Fibroblast of the aortic adventitia (primary cell): Measurements from ENCODE around the gene SESN1. TPM values are rescaled to one million over a fixed set of nuclear protein-coding genes. Genes with fewer than 3 reads are reported as not detected.

Experiments
- DNase-seq: peaks from one replicate; pipeline ENCODE4 v3.0.0-alpha.2; 2010; ENCODE audit warnings: low read depth
- H3K4me3 ChIP-seq: 2 replicates; pipeline ENCODE4 v1.5.1; 2011; ENCODE audit warnings: low read depth, mild to moderate bottlenecking, control low read depth, low read length, moderate library complexity
- total RNA-seq: library from RNA; depleted of rRNA; stranded (reverse); fragments of >200 nt; gene quantifications from 2 replicates; pipeline ENCODE4 v1.2.3, GENCODE V29; 2012; ENCODE audit warnings: low replicate concordance
- TF ChIP-seq, protein P1 (sequence below): IDR thresholded peaks from 2 replicates; pipeline ENCODE4 v1.5.1; 2011; ENCODE audit warnings: mild to moderate bottlenecking, low read length, control low read depth, inconsistent platforms; ENCODE audit not compliant: insufficient read depth

The SESN1 gene
- total RNA-seq, 1 donor: 22.7 TPM

DNA sequence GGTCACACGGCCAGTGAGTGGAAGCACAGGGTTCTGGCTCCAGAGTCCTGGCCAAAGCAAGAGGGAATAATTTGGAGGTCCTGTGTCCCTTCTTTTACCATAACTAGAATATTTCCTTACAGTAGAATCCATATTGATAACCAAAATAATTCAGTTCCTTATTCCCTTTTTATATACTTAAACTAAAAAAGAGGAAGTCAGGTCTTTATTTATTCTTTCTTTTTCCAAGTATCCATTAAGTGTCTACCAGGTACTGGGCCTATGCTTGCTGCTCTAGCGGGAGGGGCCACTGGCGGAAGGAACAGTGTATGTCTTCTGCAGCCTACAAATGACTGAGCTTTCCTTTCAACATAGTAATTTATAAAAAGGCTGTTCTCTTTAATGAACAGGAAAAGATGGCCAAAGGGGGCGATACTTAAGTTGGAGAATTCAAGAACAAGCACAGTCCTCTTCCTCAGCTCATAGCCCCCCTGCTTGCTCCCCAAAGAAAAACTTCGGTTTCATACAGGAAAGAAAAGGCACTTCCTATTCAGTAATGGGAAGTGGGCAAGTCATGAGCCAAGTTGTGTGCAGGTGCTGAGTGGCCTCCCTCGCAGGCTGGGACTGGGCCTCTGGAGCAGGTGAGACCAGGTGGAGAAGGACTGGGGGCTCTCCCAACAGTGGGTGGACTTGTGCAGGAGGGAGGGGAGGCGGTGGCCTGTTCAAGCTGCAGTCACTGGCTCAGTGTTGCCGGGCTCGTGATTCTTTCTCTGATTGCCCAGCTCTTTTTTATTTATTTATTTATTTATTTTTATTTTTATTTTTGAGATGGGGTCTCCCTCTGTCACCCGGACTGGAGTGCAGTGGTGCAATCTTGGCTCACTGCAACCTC lies 135.5 kb downstream of the SESN1 start:
- H3K4me3 ChIP-seq: no peak overlapping the region
- TF ChIP-seq, protein P1, sequence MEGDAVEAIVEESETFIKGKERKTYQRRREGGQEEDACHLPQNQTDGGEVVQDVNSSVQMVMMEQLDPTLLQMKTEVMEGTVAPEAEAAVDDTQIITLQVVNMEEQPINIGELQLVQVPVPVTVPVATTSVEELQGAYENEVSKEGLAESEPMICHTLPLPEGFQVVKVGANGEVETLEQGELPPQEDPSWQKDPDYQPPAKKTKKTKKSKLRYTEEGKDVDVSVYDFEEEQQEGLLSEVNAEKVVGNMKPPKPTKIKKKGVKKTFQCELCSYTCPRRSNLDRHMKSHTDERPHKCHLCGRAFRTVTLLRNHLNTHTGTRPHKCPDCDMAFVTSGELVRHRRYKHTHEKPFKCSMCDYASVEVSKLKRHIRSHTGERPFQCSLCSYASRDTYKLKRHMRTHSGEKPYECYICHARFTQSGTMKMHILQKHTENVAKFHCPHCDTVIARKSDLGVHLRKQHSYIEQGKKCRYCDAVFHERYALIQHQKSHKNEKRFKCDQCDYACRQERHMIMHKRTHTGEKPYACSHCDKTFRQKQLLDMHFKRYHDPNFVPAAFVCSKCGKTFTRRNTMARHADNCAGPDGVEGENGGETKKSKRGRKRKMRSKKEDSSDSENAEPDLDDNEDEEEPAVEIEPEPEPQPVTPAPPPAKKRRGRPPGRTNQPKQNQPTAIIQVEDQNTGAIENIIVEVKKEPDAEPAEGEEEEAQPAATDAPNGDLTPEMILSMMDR: no peak
- no peak for DNase-seq

DNA sequence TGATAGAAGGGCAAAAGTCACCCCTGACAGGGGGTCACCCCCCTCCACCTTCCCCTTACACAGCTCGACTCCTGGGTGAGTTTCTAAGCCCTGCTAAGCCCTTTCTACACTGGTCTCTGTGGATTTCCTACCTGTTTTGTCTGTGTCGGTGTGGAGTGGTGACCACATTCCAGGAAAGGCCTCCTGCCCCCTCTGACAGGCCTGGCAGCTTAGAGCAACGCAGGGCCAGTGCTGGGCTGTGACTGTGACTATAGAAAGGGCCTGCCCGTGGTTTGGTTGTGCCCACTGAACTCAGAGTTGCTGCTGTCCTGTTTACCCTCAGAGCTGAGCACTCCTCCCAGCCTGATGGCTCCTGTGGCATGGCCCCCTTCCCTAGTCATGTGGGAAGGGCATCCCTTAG lies 137.4 kb downstream of the SESN1 start:
- TF ChIP-seq, protein P1: no peak
- no peak for DNase-seq
- H3K4me3 ChIP-seq: no peak overlapping the region

DNA sequence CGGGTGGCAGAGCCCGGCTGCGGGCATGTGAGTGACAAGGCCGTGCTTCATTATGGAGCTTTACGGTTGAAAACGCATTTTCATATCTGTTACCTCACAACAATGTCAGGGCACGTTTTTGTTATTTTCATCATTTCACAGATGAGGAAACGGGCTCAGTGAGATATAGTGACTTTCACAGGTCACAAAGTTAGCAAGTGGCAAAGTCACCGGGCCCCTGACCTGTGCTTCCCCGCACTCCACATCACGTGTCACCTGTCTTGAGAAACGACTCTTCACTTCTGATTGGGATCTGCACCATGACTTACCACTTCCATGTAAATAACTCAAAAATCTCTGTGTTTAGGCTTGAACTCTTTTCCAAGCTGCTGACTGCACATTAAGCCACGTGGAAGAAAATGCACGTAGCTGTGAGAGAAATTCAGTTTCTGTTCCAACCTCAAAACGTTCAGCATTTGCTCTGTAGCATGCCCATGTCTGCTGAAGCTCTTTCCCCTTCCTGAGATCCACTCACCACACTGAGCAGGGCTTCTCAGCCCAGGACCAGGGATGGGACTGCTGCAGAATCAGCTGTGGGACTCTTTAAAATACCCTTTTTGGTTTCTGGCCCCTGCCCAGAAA lies 139.2 kb downstream of the SESN1 start:
- DNase-seq: no peak
- TF ChIP-seq, protein P1: no peak
- H3K4me3 ChIP-seq: no peak overlapping the region

DNA sequence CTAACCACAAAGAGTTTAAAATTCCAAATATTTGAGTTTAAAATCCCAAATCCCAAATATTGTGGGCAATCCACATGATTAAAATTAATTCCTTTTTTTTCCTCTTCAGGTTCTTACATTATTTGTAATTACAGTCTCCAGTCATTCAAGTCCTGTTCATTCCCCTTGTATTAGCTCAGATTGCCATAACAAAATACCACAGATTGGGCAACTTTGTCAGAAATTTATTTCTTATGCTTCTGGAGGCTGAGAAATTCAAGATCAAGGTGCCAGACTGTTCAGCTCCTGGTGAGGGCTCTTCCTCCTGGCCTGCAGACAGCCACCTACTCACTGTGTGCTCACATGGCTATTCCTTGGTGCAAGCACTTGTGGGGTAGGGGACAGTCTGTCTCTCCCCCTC lies 141.0 kb downstream of the SESN1 start:
- no peak overlapping the region for H3K4me3 ChIP-seq
- peak; percentile 54 for DNase-seq
- TF ChIP-seq, protein P1: no peak

DNA sequence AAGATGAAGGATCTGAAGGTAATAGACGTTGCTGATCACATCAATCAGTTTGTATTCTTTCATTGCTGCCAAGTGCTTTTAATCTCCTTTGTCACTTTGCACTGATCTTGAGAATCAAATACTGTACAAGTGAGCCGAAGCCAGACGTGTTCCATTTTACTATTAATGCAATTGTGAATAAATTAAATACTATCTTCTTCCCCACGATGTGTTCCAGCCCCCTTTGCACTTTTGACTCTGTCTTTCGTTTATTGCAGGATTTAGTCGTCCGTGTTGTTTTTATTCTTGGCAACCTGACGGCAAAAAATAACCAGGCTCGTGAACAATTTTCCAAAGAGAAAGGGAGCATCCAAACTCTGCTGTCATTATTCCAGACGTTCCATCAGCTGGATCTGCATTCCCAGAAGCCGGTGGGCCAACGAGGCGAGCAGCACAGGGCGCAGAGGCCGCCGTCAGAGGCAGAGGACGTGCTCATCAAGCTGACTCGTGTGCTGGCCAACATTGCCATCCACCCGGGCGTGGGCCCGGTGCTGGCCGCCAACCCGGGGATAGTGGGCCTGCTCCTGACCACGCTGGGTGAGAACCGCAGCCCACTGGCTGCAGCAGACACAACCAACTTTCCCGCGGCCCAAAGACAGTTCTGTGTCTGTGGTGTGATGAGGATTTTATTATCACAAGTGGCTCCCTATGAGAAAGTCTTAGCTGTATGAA lies 141.7 kb downstream of the SESN1 start:
- TF ChIP-seq, protein P1: no peak
- H3K4me3 ChIP-seq: no peak overlapping the region
- DNase-seq: peak; percentile 33

DNA sequence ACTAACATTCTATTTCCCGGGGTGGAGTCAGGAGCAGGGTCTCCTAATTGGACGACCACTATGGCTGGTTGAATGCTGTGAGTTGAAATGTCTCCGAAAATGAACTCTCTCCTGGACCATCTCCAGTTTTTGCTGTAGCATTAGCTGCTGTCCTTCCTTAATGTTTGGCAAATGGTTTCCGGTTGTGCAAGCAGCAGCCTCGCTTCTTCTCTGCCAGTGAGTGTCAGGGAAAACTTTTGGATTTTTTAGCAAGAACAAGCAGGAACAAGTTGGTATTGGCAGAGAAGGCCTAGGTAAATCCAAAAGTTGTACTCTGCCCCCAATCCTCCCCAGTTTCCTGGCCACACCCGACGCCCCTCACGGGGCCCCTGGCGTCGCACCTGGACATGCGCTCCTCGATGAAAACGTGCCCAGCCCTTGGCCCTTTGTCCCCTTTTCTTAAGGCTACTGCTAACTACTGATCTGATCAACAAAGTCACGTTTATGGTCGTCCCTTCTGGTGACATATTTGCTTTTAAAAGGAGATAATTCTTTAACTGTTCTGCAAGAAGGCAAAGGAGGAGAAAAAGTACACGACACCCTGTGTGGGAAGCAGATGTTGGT lies 143.2 kb downstream of the SESN1 start:
- no peak for DNase-seq
- TF ChIP-seq, protein P1: no peak
- H3K4me3 ChIP-seq: no peak overlapping the region
